HepG2 (cell line): ENCODE data around the gene PIK3CA. TPM values are rescaled to one million over a fixed set of nuclear protein-coding genes. Genes with fewer than 3 reads are reported as not detected.
A peak's percentile ranks its signal among the peaks of the same experiment; 100 is the strongest.

Source experiments
- ATAC-seq: fragments of 200-7000 bp; cut with Tn5 transposase; 3 replicates; pipeline ENCODE4 v1.9.1; 2020; ENCODE audit warnings: mild to moderate bottlenecking, moderate library complexity
- BruUV-seq: library from RNA; stranded (reverse); fragments of 400-500 nt; replicated peaks from 2 replicates; lab custom pipeline; 2021; lab: Mats Ljungman, UMichigan
- CTCF ChIA-PET: fragments of 300-600 bp; formaldehyde crosslinking; extraction: SDS; loops from one replicate; lab custom pipeline; 2021; ENCODE audit warnings: low total read pairs, inconsistent platforms, low intra/inter-chr PET ratio; lab: Yijun Ruan, JAX
- POLR2A ChIA-PET: fragments of 350-600 bp; sonication (Branson Sonifier 250); formaldehyde crosslinking; loops from one replicate; lab custom pipeline; 2020; ENCODE audit warnings: antibody characterized with exemption, inconsistent platforms; lab: Yijun Ruan, JAX
- DNase-seq: peaks from one replicate; pipeline ENCODE4 v3.0.0-alpha.2; 2015; ENCODE audit warnings: low spot score
- FAIRE-seq: peaks from 3 replicates; lab custom pipeline; 2011; peaks lifted over from hg19 to GRCh38; lab: Jason Lieb, UNC
- H2AFZ ChIP-seq: one replicate; pipeline ENCODE4 v1.6.1; 2011; ENCODE audit warnings: low read length, inconsistent platforms
- H3K27ac ChIP-seq: fragments of 300-600 bp; 3 replicates; pipeline ENCODE4 v1.8.0; 2011; ENCODE audit warnings: mixed run types, mild to moderate bottlenecking, mixed read lengths, low read length, inconsistent platforms; ENCODE audit not compliant: insufficient read depth; ENCODE audit errors: extremely low read length
- H3K27me3 ChIP-seq, 2 experiments: fragments of 200-600 bp in 1 of 2; 2 replicates in 1 of 2; 3 replicates in 1 of 2; pipeline versions ENCODE4 v1.6.0 to v1.8.0; 2011; ENCODE audit warnings: low read length in 2 of 2, mild to moderate bottlenecking in 2 of 2, moderate library complexity in 2 of 2, inconsistent platforms in 1 of 2; ENCODE audit not compliant: insufficient read depth in 2 of 2, control insufficient read depth in 1 of 2
- H3K36me3 ChIP-seq, 2 experiments: fragments of 200-600 bp in 1 of 2; replicated peaks in 1 of 2; 2 replicates in 1 of 2; 3 replicates in 1 of 2; pipeline versions ENCODE4 v1.5.1 to v1.8.0; 2011; ENCODE audit warnings: low read length in 2 of 2, inconsistent platforms in 1 of 2; ENCODE audit not compliant: insufficient read depth in 2 of 2, control insufficient read depth in 1 of 2
- H3K4me1 ChIP-seq: 2 replicates; pipeline ENCODE4 v1.5.1; 2012; ENCODE audit warnings: low read length, inconsistent platforms; ENCODE audit not compliant: insufficient read depth
- H3K4me2 ChIP-seq: 2 replicates; pipeline ENCODE4 v1.6.0; 2011; ENCODE audit warnings: low read depth, low read length, inconsistent platforms
- H3K4me3 ChIP-seq, 3 experiments: fragments of 200-600 bp in 1 of 3; sonication (generic), shearing (Covaris generic) in 1 of 3; replicated peaks in 1 of 3; 2 replicates each; pipeline ENCODE4 v1.5.1; 2011 to 2016; ENCODE audit warnings: low read length in 3 of 3, inconsistent platforms in 2 of 3, low read depth in 2 of 3, mild to moderate bottlenecking in 2 of 3, control low read depth in 1 of 3, mixed read lengths in 1 of 3; ENCODE audit not compliant: insufficient read depth in 1 of 3
- H3K79me2 ChIP-seq: one replicate; pipeline ENCODE4 v1.6.1; 2011; ENCODE audit warnings: low read length, inconsistent platforms; ENCODE audit not compliant: insufficient read depth
- H3K9ac ChIP-seq: 2 replicates; pipeline ENCODE4 v1.6.0; 2011; ENCODE audit warnings: mild to moderate bottlenecking, low read depth, low read length, inconsistent platforms; ENCODE audit not compliant: insufficient read depth
- H3K9me3 ChIP-seq: 2 replicates; pipeline ENCODE4 v1.5.1; 2012; ENCODE audit warnings: mild to moderate bottlenecking, low read length
- H4K20me1 ChIP-seq: 2 replicates; pipeline ENCODE4 v1.6.0; 2011; ENCODE audit warnings: inconsistent platforms, mild to moderate bottlenecking, low read length, moderate library complexity; ENCODE audit not compliant: insufficient read depth
- HBP1 ChIP-seq: IDR thresholded peaks from 2 replicates; pipeline ENCODE4 v1.6.1; 2016; ENCODE audit warnings: low read depth, control low read depth
- HOXD1 ChIP-seq: sonication (generic); formaldehyde crosslinking; IDR thresholded peaks from 2 replicates; pipeline ENCODE4 v1.5.0; 2020; ENCODE audit warnings: missing genetic modification reagents
- LCORL ChIP-seq, 2 experiments: fragments of 450-650 bp in 1 of 2; sonication (generic) in 1 of 2; formaldehyde crosslinking in 1 of 2; IDR thresholded peaks; 2 replicates each; pipeline versions ENCODE4 v1.5.0 to v1.6.1; 2017 to 2020; ENCODE audit warnings: antibody characterized with exemption in 1 of 2, missing genetic modification reagents in 1 of 2
- MED1 ChIP-seq: sonication (generic); formaldehyde crosslinking; IDR thresholded peaks from 2 replicates; pipeline ENCODE4 v1.4.0; 2020; ENCODE audit warnings: missing genetic modification reagents
- NR3C1 ChIP-seq: sonication (generic); formaldehyde crosslinking; IDR thresholded peaks from 2 replicates; pipeline ENCODE4 v1.4.0; 2020; ENCODE audit warnings: missing genetic modification reagents
- REPIN1 ChIP-seq: sonication (generic); formaldehyde crosslinking; IDR thresholded peaks from 2 replicates; pipeline ENCODE4 v1.8.0; 2022; ENCODE audit warnings: missing genetic modification reagents, low read depth, mild to moderate bottlenecking, borderline replicate concordance
- RFX1 ChIP-seq: fragments of 450-650 bp; IDR thresholded peaks from 2 replicates; pipeline ENCODE4 v1.6.1; 2017
- RXRA ChIP-seq: sonication (generic); formaldehyde crosslinking; IDR thresholded peaks from 2 replicates; pipeline ENCODE4 v1.5.1; 2020; ENCODE audit warnings: missing genetic modification reagents
- ZBTB34 ChIP-seq: sonication (generic); formaldehyde crosslinking; IDR thresholded peaks from 2 replicates; pipeline ENCODE4 v1.8.0; 2022; ENCODE audit warnings: mild to moderate bottlenecking, missing genetic modification reagents
- ZBTB40 ChIP-seq, 2 experiments: fragments of 450-650 bp in 1 of 2; sonication (generic) in 1 of 2; formaldehyde crosslinking in 1 of 2; IDR thresholded peaks; 2 replicates each; pipeline versions ENCODE4 v1.6.1 to v1.8.0; 2016 to 2022; ENCODE audit warnings: antibody characterized with exemption in 1 of 2, mild to moderate bottlenecking in 1 of 2, missing genetic modification reagents in 1 of 2
- ZNF138 ChIP-seq: sonication (generic); formaldehyde crosslinking; IDR thresholded peaks from 2 replicates; pipeline ENCODE4 v1.5.0; 2020; ENCODE audit warnings: mild to moderate bottlenecking, low read depth, missing genetic modification reagents
- ZNF629 ChIP-seq: sonication (generic); formaldehyde crosslinking; conservative IDR thresholded peaks from 2 replicates; pipeline ENCODE4 v1.5.0; 2020; ENCODE audit warnings: missing genetic modification reagents
- WGBS: methylation state at CpG from one replicate; pipeline ENCODE4 v1.1.6; 2017; ENCODE audit warnings: low lambda C conversion rate; 5-methylcytosine and 5-hydroxymethylcytosine counted together
- in situ Hi-C: cut with HindIII; loops from 2 replicates; pipeline ENCODE4 v1.10.0; 2017; ENCODE audit warnings: low pct_unique_long_range_greater_than_20kb; ENCODE audit not compliant: extremely low pct_ligation_motif_present
- intact Hi-C: fragments of 100-400 bp; cut with micrococcal nuclease; formaldehyde crosslinking; loops from one replicate; pipeline ENCODE4 v1.10.0; 2022; ENCODE audit not compliant: unreplicated experiment
- polyA plus RNA-seq, 8 experiments: library from polyadenylated mRNA; depleted of rRNA in 3 of 8; stranded (reverse) in 7 of 8; unstranded in 1 of 8; fragments of >200 nt; fragmentation: Illumina TruSeq in 4 of 8; extraction: Trizol in 4 of 8; gene quantifications; 2 replicates each; pipeline versions ENCODE4 v1.2.1 to v1.2.3, GENCODE V29; 2011 to 2016; ENCODE audit warnings: low read depth in 4 of 8, missing spikeins in 1 of 8, mixed read lengths in 1 of 8; ENCODE audit not compliant: insufficient read depth in 1 of 8
- total RNA-seq, 5 experiments: library from RNA; depleted of rRNA; stranded (reverse); fragments of >200 nt; fragmentation: Illumina TruSeq; extraction: Trizol; gene quantifications; 2 replicates each; pipeline ENCODE4 v1.2.3, GENCODE V29; 2016; ENCODE audit warnings: low read depth in 1 of 5

Gene PIK3CA
- total and polyA plus RNA-seq, 2 of the 13 experiments (the other 11 are each of a cell fraction or from before 2014, with no cell fraction given), result 5.7 to 11.4 TPM

- no peak for TF ChIP-seq HBP1 (CRISPR knock-in tag)
- no peak for TF ChIP-seq REPIN1 (CRISPR knock-in tag)
- TF ChIP-seq RXRA, result no peak
- TF ChIP-seq MED1, result no peak
- TF ChIP-seq HOXD1 (CRISPR knock-in tag), result no peak
- TF ChIP-seq NR3C1 (CRISPR knock-in tag), result no peak
- TF ChIP-seq RFX1, result no peak
- TF ChIP-seq ZNF629, result no peak
- TF ChIP-seq ZNF138 (CRISPR knock-in tag), result no peak
These were observed 42.4 kb downstream of the PIK3CA start (continued) for GRCh38 chr3:179190581-179190980.

GRCh38 chr3:179192542-179192941 is 44.4 kb downstream of the PIK3CA start:
- in situ Hi-C loops, result no loop called here
- TF ChIP-seq LCORL (IDR thresholded peaks at IDR 0.05) (no peak), LCORL (CRISPR knock-in tag; IDR thresholded peaks at IDR 0.05) (no peak), ZBTB34 (CRISPR knock-in tag) (no peak), ZBTB40 (IDR thresholded peaks at IDR 0.05) (peak; percentile 62; the same call in 1 of the 2 replicates), ZBTB40 (CRISPR knock-in tag; IDR thresholded peaks at IDR 0.05) (peak; percentile 96)
- TF ChIP-seq, all 625 proteins: peak for 1
- no peaks in the 10 kb centered on the region for H3K79me2 ChIP-seq
- H3K9me3 ChIP-seq, result no peaks in the 10 kb centered on the region
- DNase-seq, result no peak
- POLR2A ChIA-PET, result no interaction called here
- no peak for FAIRE-seq
- no peak overlapping the region for H3K4me2 ChIP-seq
- no TSS peak for BruUV-seq
- no peaks in the 10 kb centered on the region for H3K27me3 ChIP-seq
- 88% methylated on average over 3 of the region's 3 CpGs for WGBS
- no peak for ATAC-seq
- CTCF ChIA-PET, result no interaction called here
- H3K9ac ChIP-seq, result no peak overlapping the region
- no peaks in the 10 kb centered on the region for H3K36me3 ChIP-seq
- peaks cover 8% of the 10 kb centered on the region for H3K4me1 ChIP-seq
- intact Hi-C loops, result no loop called here
- H3K4me3 ChIP-seq, result no peak overlapping the region
- no peak overlapping the region for H2AFZ ChIP-seq
- no peak overlapping the region for H3K27ac ChIP-seq
- H4K20me1 ChIP-seq, result peaks cover 5% of the 10 kb centered on the region; the same call in 1 of the 2 replicates
